Fibroblast of lung (primary cell): ENCODE data around the gene CMSS1. TPM values are rescaled to one million over a fixed set of nuclear protein-coding genes. Genes with fewer than 3 reads are reported as not detected.

ENCODE experiments used
- DNase-seq, 2 donors: peaks; one replicate each; pipeline versions ENCODE4 v3.0.0 to v3.0.0-alpha.2; 2010; ENCODE audit warnings: low read depth in 2 of 2
- H2AFZ ChIP-seq: 2 replicates; pipeline ENCODE4 v1.5.1; 2012; ENCODE audit warnings: low read length, control low read depth, inconsistent platforms
- H3K27ac ChIP-seq: 2 replicates; pipeline ENCODE4 v1.5.1; 2011; ENCODE audit warnings: low read length, control low read depth; ENCODE audit not compliant: insufficient read depth
- H3K27me3 ChIP-seq: 2 replicates; pipeline ENCODE4 v1.5.1; 2011; ENCODE audit warnings: mild to moderate bottlenecking, low read length; ENCODE audit not compliant: control insufficient read depth, insufficient read depth
- H3K36me3 ChIP-seq: 2 replicates; pipeline ENCODE4 v1.5.1; 2011; ENCODE audit warnings: low read length; ENCODE audit not compliant: control insufficient read depth, insufficient read depth
- H3K4me1 ChIP-seq: 2 replicates; pipeline ENCODE4 v1.5.1; 2011; ENCODE audit warnings: low read length; ENCODE audit not compliant: control insufficient read depth, insufficient read depth; ENCODE audit errors: extremely low read depth
- H3K4me2 ChIP-seq: 2 replicates; pipeline ENCODE4 v1.5.1; 2011; ENCODE audit warnings: low read length, control low read depth; ENCODE audit not compliant: insufficient read depth; ENCODE audit errors: extremely low read depth
- H3K4me3 ChIP-seq, 4 experiments: fragments of 200-600 bp in 1 of 4; sonication (generic) in 1 of 4; replicated peaks in 1 of 4; 2 replicates each; pipeline ENCODE4 v1.5.1; 2011 to 2016; ENCODE audit warnings: low read length in 4 of 4, low read depth in 3 of 4, mild to moderate bottlenecking in 3 of 4, control low read depth in 2 of 4, inconsistent platforms in 1 of 4, mixed read lengths in 1 of 4; ENCODE audit not compliant: insufficient read depth in 1 of 4; ENCODE audit errors: control extremely low read depth in 1 of 4
- H3K79me2 ChIP-seq: 2 replicates; pipeline ENCODE4 v1.5.1; 2012; ENCODE audit warnings: mild to moderate bottlenecking, low read length, inconsistent platforms; ENCODE audit not compliant: control insufficient read depth, insufficient read depth
- H3K9ac ChIP-seq: 2 replicates; pipeline ENCODE4 v1.5.1; 2011; ENCODE audit warnings: mild to moderate bottlenecking, low read length, control low read depth; ENCODE audit not compliant: insufficient read depth
- H3K9me3 ChIP-seq: 2 replicates; pipeline ENCODE4 v1.5.1; 2012; ENCODE audit warnings: low read depth, low read length; ENCODE audit not compliant: control insufficient read depth, insufficient read depth
- H4K20me1 ChIP-seq: 2 replicates; pipeline ENCODE4 v1.5.1; 2011; ENCODE audit warnings: low read length; ENCODE audit not compliant: control insufficient read depth, insufficient read depth; ENCODE audit errors: extremely low read depth
- CTCF ChIP-seq, 2 donors: IDR thresholded peaks in 1 of 2; conservative IDR thresholded peaks in 1 of 2; 1 replicate in 1 of 2; 2 replicates in 1 of 2; pipeline ENCODE4 v1.5.1; 2011 to 2012; ENCODE audit warnings: low read length in 2 of 2, control low read depth in 1 of 2, inconsistent platforms in 1 of 2, low read depth in 1 of 2, mild to moderate bottlenecking in 1 of 2
- EZH2 ChIP-seq: IDR thresholded peaks from 2 replicates; pipeline ENCODE4 v1.5.1; 2012; ENCODE audit warnings: low read length, control low read depth, mild to moderate bottlenecking; ENCODE audit errors: missing control alignments
- polyA plus RNA-seq, 2 donors: library from polyadenylated mRNA; depleted of rRNA in 1 of 2; stranded (reverse) in 1 of 2; unstranded in 1 of 2; fragments of >200 nt; gene quantifications; 2 replicates each; pipeline ENCODE4 v1.2.1, GENCODE V29; 2011 to 2012; ENCODE audit warnings: missing spikeins in 1 of 2
- total RNA-seq: library from RNA; depleted of rRNA; stranded (reverse); fragments of >200 nt; gene quantifications from 2 replicates; pipeline ENCODE4 v1.2.1, GENCODE V29; 2014

CMSS1 gene
- total and polyA plus RNA-seq, 2 donors (not counting 1 experiment from before 2014, with no cell fraction given) = 6.9 to 13.2 TPM

DNA sequence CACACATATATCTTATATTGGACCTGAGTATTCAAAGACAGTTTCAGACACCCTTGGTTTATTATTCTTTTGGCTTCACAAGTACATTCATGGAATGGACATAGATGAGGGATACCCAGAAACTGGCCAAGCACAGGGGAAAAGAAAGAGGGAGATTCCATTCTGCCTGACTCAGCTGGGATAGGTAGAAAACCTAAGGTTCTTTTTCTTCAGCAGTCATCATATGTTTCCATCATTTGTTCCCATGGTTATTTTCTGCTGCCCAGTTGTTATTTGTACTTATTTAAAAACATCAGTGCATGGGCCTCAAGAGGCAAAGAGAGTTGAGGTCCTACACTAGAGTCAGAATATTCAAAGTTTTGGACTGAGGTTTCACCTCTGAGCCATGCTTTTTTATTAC lies 204.8 kb downstream of the CMSS1 start:
- Histone ChIP-seq H3K36me3 (no peaks in the 10 kb centered on the region), H2AFZ (no peak overlapping the region), H3K79me2 (no peaks in the 10 kb centered on the region), H3K9ac (no peak overlapping the region), H3K4me2 (no peak overlapping the region), H4K20me1 (no peaks in the 10 kb centered on the region), H3K4me3 (no peak overlapping the region), H3K4me1 (no peaks in the 10 kb centered on the region), H3K9me3 (no peaks in the 10 kb centered on the region), H3K27me3 (no peaks in the 10 kb centered on the region), H3K27ac (no peak overlapping the region)
- TF ChIP-seq EZH2 = no peak
- TF ChIP-seq CTCF (conservative IDR thresholded peaks at IDR 0.05 in 1 of 2, IDR thresholded peaks at IDR 0.05 in 1 of 2; ENCODE audit: low read depth in 1 of 2, low read length in 2 of 2) = no peak
- peak in 1 of 2 donors; percentile 42 for DNase-seq

DNA sequence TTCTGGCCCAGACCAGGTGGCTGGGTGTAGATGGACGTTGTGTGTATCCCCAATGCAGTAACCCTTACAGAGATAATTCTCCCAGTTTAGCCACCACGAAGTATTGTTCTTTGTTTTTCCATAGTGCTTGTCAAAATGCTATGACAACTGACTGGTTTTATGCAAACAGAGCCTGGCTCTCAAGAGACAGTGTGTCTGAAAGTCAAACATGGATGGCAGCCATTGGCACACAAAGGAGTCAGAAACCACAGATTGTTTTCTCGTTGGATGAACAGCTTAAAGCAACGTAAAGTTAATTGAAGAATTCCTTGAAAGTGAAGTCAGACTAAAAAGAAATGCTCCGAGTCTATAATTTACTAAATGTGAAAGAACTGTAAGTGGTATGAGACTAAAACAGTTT lies 205.5 kb downstream of the CMSS1 start:
- DNase-seq = peak in 1 of 2 donors; percentile 93
- TF ChIP-seq CTCF (conservative IDR thresholded peaks at IDR 0.05 in 1 of 2, IDR thresholded peaks at IDR 0.05 in 1 of 2; ENCODE audit: low read depth in 1 of 2, low read length in 2 of 2) = no peak
- TF ChIP-seq EZH2 = no peak
- Histone ChIP-seq H3K4me2 (no peak overlapping the region), H3K27me3 (no peaks in the 10 kb centered on the region), H4K20me1 (no peaks in the 10 kb centered on the region), H2AFZ (no peak overlapping the region), H3K9ac (no peak overlapping the region), H3K36me3 (no peaks in the 10 kb centered on the region), H3K79me2 (no peaks in the 10 kb centered on the region), H3K9me3 (no peaks in the 10 kb centered on the region), H3K4me1 (no peaks in the 10 kb centered on the region), H3K4me3 (no peak overlapping the region), H3K27ac (no peak overlapping the region)

- Histone ChIP-seq H3K9me3 (no peaks in the 10 kb centered on the region), H3K4me2 (no peak overlapping the region), H2AFZ (no peak overlapping the region), H3K79me2 (no peaks in the 10 kb centered on the region), H3K4me1 (no peaks in the 10 kb centered on the region), H3K9ac (no peak overlapping the region), H3K36me3 (no peaks in the 10 kb centered on the region), H3K4me3 (no peak overlapping the region), H3K27me3 (no peaks in the 10 kb centered on the region), H3K27ac (no peak overlapping the region), H4K20me1 (no peaks in the 10 kb centered on the region)
- no peak for DNase-seq
- no peak for TF ChIP-seq EZH2
- no peak for TF ChIP-seq CTCF (conservative IDR thresholded peaks at IDR 0.05 in 1 of 2, IDR thresholded peaks at IDR 0.05 in 1 of 2; ENCODE audit: low read depth in 1 of 2, low read length in 2 of 2)
Observed at GRCh38 chr3:100023595-100023994, 205.9 kb downstream of the CMSS1 start.
